ENCODE data around the gene COX6A2. TPM values are rescaled to one million over a fixed set of nuclear protein-coding genes. Genes with fewer than 3 reads are reported as not detected.

The COX6A2 gene
- total RNA-seq, 2 experiments from 2014 or later, result not detected

DNA sequence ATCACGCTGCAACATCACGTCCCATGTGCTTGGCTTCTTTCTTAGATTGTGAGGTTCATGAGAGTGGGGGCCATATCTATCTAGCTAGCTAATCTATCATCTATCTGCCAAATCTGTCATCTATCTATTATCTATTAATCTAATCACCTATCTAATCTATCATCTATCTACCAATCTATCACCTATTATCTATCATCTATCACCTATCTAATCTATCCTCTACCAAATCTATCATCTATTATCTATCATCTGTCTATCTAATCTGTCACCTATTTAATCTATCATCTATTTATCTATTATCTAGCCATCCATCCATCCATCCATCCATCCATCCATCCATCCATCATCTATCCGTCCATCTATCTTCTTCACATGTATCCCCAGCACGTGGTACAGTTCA is 14.2 kb downstream of the COX6A2 start:
- H3K4me1 ChIP-seq (ENCODE audit: insufficient read depth, low read length), result peaks cover 8% of the 10 kb centered on the region
- no peaks in the 10 kb centered on the region for H3K36me3 Mint-ChIP-seq (ENCODE audit: low read depth)
- no peak overlapping the region for H3K27ac Mint-ChIP-seq
- no peak for ATAC-seq (ENCODE audit: poor library complexity)
- DNase-seq, result no peak
- H3K4me3 Mint-ChIP-seq, result no peak overlapping the region
- TF ChIP-seq, protein P1, sequence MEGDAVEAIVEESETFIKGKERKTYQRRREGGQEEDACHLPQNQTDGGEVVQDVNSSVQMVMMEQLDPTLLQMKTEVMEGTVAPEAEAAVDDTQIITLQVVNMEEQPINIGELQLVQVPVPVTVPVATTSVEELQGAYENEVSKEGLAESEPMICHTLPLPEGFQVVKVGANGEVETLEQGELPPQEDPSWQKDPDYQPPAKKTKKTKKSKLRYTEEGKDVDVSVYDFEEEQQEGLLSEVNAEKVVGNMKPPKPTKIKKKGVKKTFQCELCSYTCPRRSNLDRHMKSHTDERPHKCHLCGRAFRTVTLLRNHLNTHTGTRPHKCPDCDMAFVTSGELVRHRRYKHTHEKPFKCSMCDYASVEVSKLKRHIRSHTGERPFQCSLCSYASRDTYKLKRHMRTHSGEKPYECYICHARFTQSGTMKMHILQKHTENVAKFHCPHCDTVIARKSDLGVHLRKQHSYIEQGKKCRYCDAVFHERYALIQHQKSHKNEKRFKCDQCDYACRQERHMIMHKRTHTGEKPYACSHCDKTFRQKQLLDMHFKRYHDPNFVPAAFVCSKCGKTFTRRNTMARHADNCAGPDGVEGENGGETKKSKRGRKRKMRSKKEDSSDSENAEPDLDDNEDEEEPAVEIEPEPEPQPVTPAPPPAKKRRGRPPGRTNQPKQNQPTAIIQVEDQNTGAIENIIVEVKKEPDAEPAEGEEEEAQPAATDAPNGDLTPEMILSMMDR (IDR thresholded peaks at IDR 0.05), result no peak
- POLR2A ChIA-PET, result no interaction called here
- no peak overlapping the region for H3K27ac ChIP-seq (ENCODE audit: low read depth in 1 of 2, low read length in 2 of 2)
- peaks cover 0 to 10% of the 10 kb centered on the region in 2 experiments for H3K9me3 ChIP-seq (ENCODE audit: control insufficient read depth in 1 of 2, insufficient read depth in 1 of 2, low read length in 2 of 2)
- CTCF ChIA-PET, result no interaction called here
- intact Hi-C loops (cut with DNase I, micrococcal nuclease), result no loop called here
- H3K27me3 Mint-ChIP-seq, result peaks cover 5% of the 10 kb centered on the region
- H3K4me3 ChIP-seq (ENCODE audit: low read length), result no peak overlapping the region
- no peaks in the 10 kb centered on the region for H3K9me3 Mint-ChIP-seq
- no peaks in the 10 kb centered on the region for H3K27me3 ChIP-seq (ENCODE audit: control insufficient read depth in 1 of 2, insufficient read depth in 2 of 2, low read length in 2 of 2)
- no peaks in the 10 kb centered on the region for H3K36me3 ChIP-seq (ENCODE audit: insufficient read depth, low read length)
- no peaks in the 10 kb centered on the region for H3K4me1 Mint-ChIP-seq (ENCODE audit: low read depth)

DNA sequence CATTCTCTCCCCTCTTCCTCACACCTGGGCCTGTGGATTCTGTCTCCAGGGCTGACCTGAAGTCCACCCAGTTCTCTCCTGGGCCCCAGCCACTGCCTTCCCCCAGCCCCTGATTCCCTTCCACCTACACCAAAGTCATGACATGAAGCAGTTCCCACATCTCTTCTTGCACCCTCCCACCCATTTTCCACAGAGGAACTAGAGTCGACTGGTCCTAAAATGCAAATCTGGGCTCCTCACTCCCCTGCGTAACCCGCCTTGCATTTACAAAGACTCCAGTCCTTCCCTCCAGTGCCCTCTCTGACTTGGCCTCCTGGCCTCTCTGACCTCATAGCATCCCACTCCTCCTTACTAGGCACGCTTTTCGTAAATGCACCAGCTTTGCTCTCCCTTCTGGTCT is 14.8 kb downstream of the COX6A2 start:
- H3K4me3 ChIP-seq (ENCODE audit: low read length), result no peak overlapping the region
- Mint-ChIP-seq H3K4me3 (no peak overlapping the region), H3K36me3 (ENCODE audit: low read depth) (no peaks in the 10 kb centered on the region), H3K27ac (no peak overlapping the region), H3K27me3 (peaks cover 5% of the 10 kb centered on the region), H3K4me1 (ENCODE audit: low read depth) (no peaks in the 10 kb centered on the region), H3K9me3 (no peaks in the 10 kb centered on the region)
- no peak for ATAC-seq (ENCODE audit: poor library complexity)
- peaks cover 0 to 10% of the 10 kb centered on the region in 2 experiments for H3K9me3 ChIP-seq (ENCODE audit: control insufficient read depth in 1 of 2, insufficient read depth in 1 of 2, low read length in 2 of 2)
- ChIA-PET POLR2A (no interaction called here), CTCF (no interaction called here)
- intact Hi-C loops (cut with DNase I, micrococcal nuclease), result no loop called here
- no peaks in the 10 kb centered on the region for H3K36me3 ChIP-seq (ENCODE audit: insufficient read depth, low read length)
- no peaks in the 10 kb centered on the region for H3K27me3 ChIP-seq (ENCODE audit: control insufficient read depth in 1 of 2, insufficient read depth in 2 of 2, low read length in 2 of 2)
- H3K27ac ChIP-seq (ENCODE audit: low read depth in 1 of 2, low read length in 2 of 2), result no peak overlapping the region
- H3K4me1 ChIP-seq (ENCODE audit: insufficient read depth, low read length), result peaks cover 8% of the 10 kb centered on the region
- TF ChIP-seq, protein P1 (IDR thresholded peaks at IDR 0.05), result no peak
- no peak for DNase-seq

DNA sequence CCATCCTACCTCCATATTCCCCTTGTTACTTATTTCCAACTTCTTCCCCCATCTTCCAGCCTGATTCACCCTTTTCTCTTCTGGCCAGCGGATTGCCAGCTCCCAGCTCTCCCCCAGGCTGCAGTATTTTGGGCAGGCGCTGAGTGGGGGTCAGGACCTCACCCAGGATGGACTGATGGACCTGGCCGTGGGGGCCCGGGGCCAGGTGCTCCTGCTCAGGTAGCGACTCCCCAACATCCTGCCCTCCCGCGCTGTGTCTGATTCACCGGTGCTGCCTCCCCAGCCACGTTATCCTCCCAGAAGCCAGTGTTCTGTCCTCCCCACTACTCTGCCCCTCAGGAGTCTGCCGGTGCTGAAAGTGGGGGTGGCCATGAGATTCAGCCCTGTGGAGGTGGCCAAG is 15.4 kb downstream of the COX6A2 start:
- intact Hi-C loops (cut with DNase I, micrococcal nuclease), result no loop called here
- TF ChIP-seq, protein P1 (IDR thresholded peaks at IDR 0.05), result no peak
- ATAC-seq (ENCODE audit: poor library complexity), result no peak
- Histone ChIP-seq H3K27ac (ENCODE audit: low read depth in 1 of 2, low read length in 2 of 2) (no peak overlapping the region), H3K9me3 (ENCODE audit: control insufficient read depth in 1 of 2, insufficient read depth in 1 of 2, low read length in 2 of 2) (peaks cover 0 to 4% of the 10 kb centered on the region in 2 experiments), H3K4me1 (ENCODE audit: insufficient read depth, low read length) (peaks cover 8% of the 10 kb centered on the region), H3K27me3 (ENCODE audit: control insufficient read depth in 1 of 2, insufficient read depth in 2 of 2, low read length in 2 of 2) (no peaks in the 10 kb centered on the region), H3K36me3 (ENCODE audit: insufficient read depth, low read length) (no peaks in the 10 kb centered on the region), H3K4me3 (ENCODE audit: low read length) (no peak overlapping the region)
- Mint-ChIP-seq H3K27me3 (no peaks in the 10 kb centered on the region), H3K27ac (no peak overlapping the region), H3K36me3 (ENCODE audit: low read depth) (no peaks in the 10 kb centered on the region), H3K9me3 (no peaks in the 10 kb centered on the region), H3K4me1 (ENCODE audit: low read depth) (no peaks in the 10 kb centered on the region), H3K4me3 (no peak overlapping the region)
- DNase-seq, result no peak
- POLR2A ChIA-PET, result no interaction called here
- CTCF ChIA-PET, result no interaction called here
